OCI-LY7 (cell line): ENCODE data around the gene C19orf81. TPM values are rescaled to one million over a fixed set of nuclear protein-coding genes. Genes with fewer than 3 reads are reported as not detected.

Experiments used
- BruUV-seq: library from RNA; stranded (reverse); fragments of 400-500 nt; replicated peaks from 2 replicates; lab custom pipeline; 2021; lab: Mats Ljungman, UMichigan
- CTCF ChIA-PET: fragments of 300-600 bp; sonication (Branson Sonifier 250); formaldehyde crosslinking; loops from one replicate; lab custom pipeline; 2022; ENCODE audit warnings: antibody characterized with exemption; ENCODE audit not compliant: unreplicated experiment; lab: Charles Lee
- POLR2A ChIA-PET: fragments of 300-600 bp; sonication (Branson Sonifier 250); formaldehyde crosslinking; loops from one replicate; lab custom pipeline; 2022; ENCODE audit warnings: antibody characterized with exemption; lab: Charles Lee
- DNase-seq: peaks from one replicate; pipeline ENCODE4 v3.0.0-alpha.2; 2015; ENCODE audit warnings: low spot score
- H2AFZ ChIP-seq: fragments of 200-600 bp; sonication (generic), shearing (Covaris generic); 2 replicates; pipeline ENCODE4 v1.6.1; 2014; ENCODE audit warnings: mild to moderate bottlenecking, antibody characterized with exemption, low read length, moderate library complexity
- H3K27ac ChIP-seq: fragments of 200-600 bp; sonication (generic); 2 replicates; pipeline ENCODE4 v1.5.1; 2014; ENCODE audit warnings: mixed run types, low read depth, mild to moderate bottlenecking, moderate library complexity, low read length, inconsistent platforms; ENCODE audit not compliant: poor library complexity, severe bottlenecking
- H3K36me3 ChIP-seq: fragments of 200-600 bp; sonication (generic); 2 replicates; pipeline ENCODE4 v1.6.1; 2014; ENCODE audit warnings: mild to moderate bottlenecking, antibody characterized with exemption, low read length, moderate library complexity, mixed read lengths; ENCODE audit not compliant: insufficient read depth
- H3K4me1 ChIP-seq: fragments of 200-600 bp; sonication (generic); 2 replicates; pipeline ENCODE4 v1.5.1; 2014; ENCODE audit warnings: mild to moderate bottlenecking, low read length; ENCODE audit not compliant: insufficient read depth, poor library complexity, severe bottlenecking
- H3K4me2 ChIP-seq: fragments of 200-600 bp; sonication (generic); 2 replicates; pipeline ENCODE4 v1.6.1; 2014; ENCODE audit warnings: mild to moderate bottlenecking, low read length
- H3K4me3 ChIP-seq: fragments of 200-600 bp; sonication (generic); 2 replicates; pipeline ENCODE4 v1.5.1; 2014; ENCODE audit warnings: mild to moderate bottlenecking, low read depth, low read length; ENCODE audit not compliant: poor library complexity, severe bottlenecking
- H3K79me2 ChIP-seq: fragments of 200-600 bp; sonication (generic); 2 replicates; pipeline ENCODE4 v1.6.1; 2016; ENCODE audit warnings: low read depth, mild to moderate bottlenecking, low read length, moderate library complexity, mixed read lengths; ENCODE audit not compliant: insufficient read depth
- H3K9me2 ChIP-seq: fragments of 200-600 bp; sonication (generic); 2 replicates; pipeline ENCODE4 v1.6.1; 2016; ENCODE audit warnings: mild to moderate bottlenecking, low read length, mixed read lengths; ENCODE audit not compliant: insufficient read depth
- H3K9me3 ChIP-seq: fragments of 200-600 bp; sonication (generic); 2 replicates; pipeline ENCODE4 v1.6.1; 2014; ENCODE audit warnings: mild to moderate bottlenecking, mixed run types, low read length, mixed read lengths
- H4K20me1 ChIP-seq: fragments of 200-600 bp; sonication (generic); 2 replicates; pipeline ENCODE4 v1.6.1; 2014; ENCODE audit warnings: mild to moderate bottlenecking, antibody characterized with exemption, low read length, moderate library complexity, mixed read lengths; ENCODE audit not compliant: insufficient read depth
- CTCF ChIP-seq: fragments of 200-600 bp; sonication (generic); conservative IDR thresholded peaks from 2 replicates; pipeline ENCODE4 v1.5.1; 2014; ENCODE audit warnings: mild to moderate bottlenecking, antibody characterized with exemption, low read length, moderate library complexity, mixed read lengths
- EZH2phosphoT487 ChIP-seq: fragments of 200-600 bp; sonication (generic); IDR thresholded peaks from 2 replicates; pipeline ENCODE4 v1.6.1; 2018; ENCODE audit warnings: low read depth, borderline replicate concordance, mild to moderate bottlenecking, mixed run types, antibody characterized with exemption, low read length, moderate library complexity, mixed read lengths
- intact Hi-C: fragments of 100-400 bp; cut with micrococcal nuclease; formaldehyde crosslinking; loops from one replicate; pipeline ENCODE4 v1.10.0; 2022; ENCODE audit not compliant: unreplicated experiment
- total RNA-seq, 2 experiments: library from RNA; depleted of rRNA in 1 of 2; stranded (reverse); fragments of >200 nt in 1 of 2; shearing (Covaris generic) in 1 of 2; gene quantifications; 2 replicates each; pipeline ENCODE4 v1.2.3, GENCODE V29; 2014 to 2022

C19orf81 gene
- total RNA-seq, 2 experiments from 2014 or later: 11.4 to 20.0 TPM

- Histone ChIP-seq H3K27ac (no peak overlapping the region), H3K4me2 (no peak overlapping the region), H3K9me3 (peaks cover 11% of the 10 kb centered on the region; the same call in 1 of the 2 replicates), H2AFZ (no peak overlapping the region), H3K4me3 (no peak overlapping the region), H3K36me3 (no peaks in the 10 kb centered on the region), H3K79me2 (no peaks in the 10 kb centered on the region), H4K20me1 (no peaks in the 10 kb centered on the region), H3K4me1 (no peaks in the 10 kb centered on the region), H3K9me2 (no peaks in the 10 kb centered on the region)
- POLR2A ChIA-PET: no interaction called here
- TF ChIP-seq CTCF: no peak
- TF ChIP-seq EZH2phosphoT487: no peak
- no TSS peak for BruUV-seq
- intact Hi-C loops: no loop called here
- no peak for DNase-seq
- CTCF ChIA-PET: no interaction called here
Observed at GRCh38 chr19:50633973-50634372, 15.3 kb upstream of the C19orf81 start.

GRCh38 chr19:50636317-50637085 lies 12.7 kb upstream of the C19orf81 start:
- Histone ChIP-seq H3K9me3 (peaks cover 11% of the 10 kb centered on the region; the same call in 1 of the 2 replicates), H3K9me2 (no peaks in the 10 kb centered on the region), H3K4me1 (no peaks in the 10 kb centered on the region), H2AFZ (no peak overlapping the region), H3K79me2 (no peaks in the 10 kb centered on the region), H4K20me1 (no peaks in the 10 kb centered on the region), H3K4me2 (no peak overlapping the region), H3K36me3 (no peaks in the 10 kb centered on the region), H3K27ac (no peak overlapping the region), H3K4me3 (no peak overlapping the region)
- POLR2A ChIA-PET: no interaction called here
- CTCF ChIA-PET: no interaction called here
- intact Hi-C loops: no loop called here
- no peak for TF ChIP-seq EZH2phosphoT487
- no peak for TF ChIP-seq CTCF
- BruUV-seq: no TSS peak
- no peak for DNase-seq

- no peaks in the 10 kb centered on the region for H3K4me1 ChIP-seq
- POLR2A ChIA-PET: no interaction called here
- H2AFZ ChIP-seq: no peak overlapping the region
- no peak for TF ChIP-seq CTCF
- TF ChIP-seq EZH2phosphoT487: no peak
- H3K4me2 ChIP-seq: no peak overlapping the region
- CTCF ChIA-PET: no interaction called here
- no peak overlapping the region for H3K4me3 ChIP-seq
- DNase-seq: no peak
- H3K79me2 ChIP-seq: no peaks in the 10 kb centered on the region
- BruUV-seq: no TSS peak
- no peaks in the 10 kb centered on the region for H4K20me1 ChIP-seq
- H3K9me3 ChIP-seq: peaks cover 7% of the 10 kb centered on the region; the same call in 1 of the 2 replicates
- intact Hi-C loops: no loop called here
- no peak overlapping the region for H3K27ac ChIP-seq
- H3K9me2 ChIP-seq: no peaks in the 10 kb centered on the region
- no peaks in the 10 kb centered on the region for H3K36me3 ChIP-seq
Observed at GRCh38 chr19:50638600-50638999, 10.6 kb upstream of the C19orf81 start.
